Measurements from ENCODE around the gene RASSF6. TPM values are rescaled to one million over a fixed set of nuclear protein-coding genes. Genes with fewer than 3 reads are reported as not detected.

The RASSF6 gene
- total RNA-seq, 2 donors from 2014 or later, result 6.2 to 17.5 TPM

GRCh38 chr4:73589887-73590801 lies 30.1 kb downstream of the RASSF6 start:
- intact Hi-C loops (cut with DNase I), result loop anchor here (5.0 to 10.0 kb wide), 2 partner anchors 62 to 555 kb away; no protein-coding TSS in a partner anchor
- Histone ChIP-seq H3K9me3 (no peaks in the 10 kb centered on the region), H3K27ac (peak overlapping the region in 1 of 2 donors; percentile 6), H3K36me3 (no peaks in the 10 kb centered on the region), H3K4me1 (replicated peaks) (peaks cover 2% of the 10 kb centered on the region), H3K27me3 (replicated peaks; ENCODE audit: insufficient read depth) (no peaks in the 10 kb centered on the region), H3K4me3 (no peak overlapping the region)
- DNase-seq (ENCODE audit: low spot score), result no peak
- 33% methylated on average over 5 of the region's 5 CpGs for WGBS
- TF ChIP-seq CTCF (IDR thresholded peaks at IDR 0.05), result no peak
- TF ChIP-seq POLR2AphosphoS5 (IDR thresholded peaks at IDR 0.05), result no peak
- no peak for TF ChIP-seq POLR2A (IDR thresholded peaks at IDR 0.05)

- intact Hi-C loops (cut with DNase I), result loop anchor here (10.0 kb wide), 1 partner anchor 555 kb away; no protein-coding TSS in a partner anchor
- 56% methylated on average over 4 of the region's 4 CpGs for WGBS
Observed at GRCh38 chr4:73589261-73589847, 30.9 kb downstream of the RASSF6 start.

GRCh38 chr4:73588613-73589012 lies 31.6 kb downstream of the RASSF6 start:
- no peak overlapping the region for H3K27ac ChIP-seq
- intact Hi-C loops (cut with DNase I), result loop anchor here (10.0 kb wide), 1 partner anchor 556 kb away; no protein-coding TSS in a partner anchor
- no peaks in the 10 kb centered on the region for H3K36me3 ChIP-seq

More at GRCh38 chr4:73589261-73589847, 30.9 kb downstream of the RASSF6 start:
- H3K27me3 ChIP-seq (replicated peaks; ENCODE audit: insufficient read depth), result no peaks in the 10 kb centered on the region
- H3K36me3 ChIP-seq, result no peaks in the 10 kb centered on the region
- H3K4me1 ChIP-seq (replicated peaks), result peaks cover 2% of the 10 kb centered on the region
- peak; percentile 67 for TF ChIP-seq POLR2AphosphoS5 (IDR thresholded peaks at IDR 0.05)
- no peak for TF ChIP-seq CTCF (IDR thresholded peaks at IDR 0.05)
- no peak overlapping the region for H3K4me3 ChIP-seq
- peak; percentile 24 for DNase-seq (ENCODE audit: low spot score)
- no peaks in the 10 kb centered on the region for H3K9me3 ChIP-seq
- H3K27ac ChIP-seq, result no peak overlapping the region

GRCh38 chr4:73586666-73587065 lies 33.6 kb downstream of the RASSF6 start:
- Histone ChIP-seq H3K27me3 (replicated peaks; ENCODE audit: insufficient read depth) (no peaks in the 10 kb centered on the region), H3K27ac (no peak overlapping the region), H3K36me3 (no peaks in the 10 kb centered on the region), H3K4me1 (replicated peaks) (peaks cover 4% of the 10 kb centered on the region), H3K4me3 (no peak overlapping the region), H3K9me3 (no peaks in the 10 kb centered on the region)
- intact Hi-C loops (cut with DNase I), result loop anchor here (10.0 kb wide), 1 partner anchor 558 kb away; no protein-coding TSS in a partner anchor
- TF ChIP-seq CTCF (IDR thresholded peaks at IDR 0.05) (no peak), POLR2AphosphoS5 (IDR thresholded peaks at IDR 0.05) (no peak), POLR2A (IDR thresholded peaks at IDR 0.05) (no peak)
- DNase-seq (ENCODE audit: low spot score), result no peak
- 83% methylated on average over 3 of the region's 3 CpGs for WGBS

More at GRCh38 chr4:73588613-73589012, 31.6 kb downstream of the RASSF6 start:
- WGBS, result 77% methylated on average over 1 of the region's 1 CpG
- Histone ChIP-seq H3K27me3 (replicated peaks; ENCODE audit: insufficient read depth) (no peaks in the 10 kb centered on the region), H3K4me3 (no peak overlapping the region), H3K9me3 (no peaks in the 10 kb centered on the region), H3K4me1 (replicated peaks) (peaks cover 4% of the 10 kb centered on the region)
- no peak for DNase-seq (ENCODE audit: low spot score)
- no peak for TF ChIP-seq CTCF (IDR thresholded peaks at IDR 0.05)
- no peak for TF ChIP-seq POLR2A (IDR thresholded peaks at IDR 0.05)
- TF ChIP-seq POLR2AphosphoS5 (IDR thresholded peaks at IDR 0.05), result no peak
